HuH-7.5 (cell line): ENCODE data around the gene CABCOCO1.

ENCODE experiments used
- DNase-seq: peaks from one replicate; pipeline ENCODE4 v3.0.0; 2011; ENCODE audit warnings: low spot score

CABCOCO1 gene

DNA sequence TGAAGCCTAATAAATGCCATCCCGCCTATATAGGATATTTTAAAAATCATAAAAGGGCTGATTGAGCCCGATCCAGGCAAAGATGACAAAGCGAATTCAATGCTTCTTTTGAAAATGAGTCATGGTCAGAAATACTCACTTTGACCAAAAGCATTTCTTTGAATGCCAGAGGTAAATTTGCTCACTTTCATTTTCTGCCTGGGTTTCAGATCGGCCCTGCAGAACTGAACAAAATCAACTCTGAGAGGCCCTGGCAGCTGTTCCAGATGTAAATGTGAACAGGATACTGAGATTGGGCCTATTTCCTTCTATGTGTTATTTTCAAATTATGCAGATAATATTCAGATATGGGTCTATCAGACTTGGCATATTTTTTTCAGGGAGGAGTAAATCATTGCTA lies 124.0 kb downstream of the CABCOCO1 start:
- no peak for DNase-seq

DNA sequence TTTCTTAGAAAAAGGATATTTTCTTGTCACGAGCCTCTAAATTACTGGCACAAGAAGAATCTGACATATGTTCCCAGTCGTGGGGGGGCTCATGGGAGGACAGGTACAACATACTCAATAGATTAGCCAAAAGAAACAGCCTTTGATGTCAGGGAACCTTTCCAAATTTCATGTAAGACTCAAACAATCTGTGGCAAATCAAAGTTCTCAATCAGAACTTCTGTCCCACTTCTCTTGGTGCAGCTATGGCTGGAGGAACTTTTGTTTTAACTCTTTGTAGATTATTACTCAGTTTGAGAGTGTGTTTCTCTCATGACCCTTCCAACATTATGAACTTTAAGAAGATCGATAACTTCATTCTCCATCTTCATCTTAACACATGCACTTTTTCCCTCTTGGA lies 124.4 kb downstream of the CABCOCO1 start:
- DNase-seq, result no peak

DNA sequence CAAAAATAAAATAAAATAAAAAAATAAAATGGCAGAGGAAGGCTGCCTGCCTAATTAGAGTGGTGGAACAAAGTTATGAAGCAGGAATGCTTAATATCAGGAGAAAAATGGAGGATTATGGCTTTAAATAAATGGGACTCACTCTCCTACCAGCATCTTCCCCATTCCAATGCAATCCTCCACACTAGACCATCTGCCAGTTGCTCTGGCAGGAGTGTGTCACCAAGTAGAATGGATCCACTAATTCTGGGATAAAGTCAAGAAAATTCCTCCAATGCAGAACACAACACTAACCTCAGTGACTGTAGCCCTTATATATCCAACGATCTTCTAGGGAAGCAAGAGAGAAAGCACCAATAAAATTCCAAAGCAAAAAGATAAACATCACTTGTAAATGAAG lies 126.3 kb downstream of the CABCOCO1 start:
- no peak for DNase-seq

DNA sequence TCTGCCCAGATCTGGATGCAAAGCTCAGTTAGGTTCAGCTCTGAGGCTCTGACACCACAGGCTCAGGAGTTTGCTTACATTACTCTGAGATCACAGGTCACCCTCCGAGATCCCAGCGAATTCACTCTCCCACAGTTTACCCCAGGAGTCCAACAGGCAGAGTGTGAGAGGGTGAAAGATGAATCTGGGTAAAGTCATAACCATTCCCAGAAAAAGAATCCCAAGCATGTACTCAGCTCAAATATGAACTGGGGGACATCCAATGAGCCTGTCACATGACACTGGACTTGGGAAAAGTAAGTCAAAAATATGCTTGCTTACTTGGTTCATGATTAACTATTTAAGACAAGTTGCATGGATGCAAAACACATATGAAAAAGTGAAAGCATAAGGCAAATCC lies 128.5 kb downstream of the CABCOCO1 start:
- DNase-seq, result no peak

DNA sequence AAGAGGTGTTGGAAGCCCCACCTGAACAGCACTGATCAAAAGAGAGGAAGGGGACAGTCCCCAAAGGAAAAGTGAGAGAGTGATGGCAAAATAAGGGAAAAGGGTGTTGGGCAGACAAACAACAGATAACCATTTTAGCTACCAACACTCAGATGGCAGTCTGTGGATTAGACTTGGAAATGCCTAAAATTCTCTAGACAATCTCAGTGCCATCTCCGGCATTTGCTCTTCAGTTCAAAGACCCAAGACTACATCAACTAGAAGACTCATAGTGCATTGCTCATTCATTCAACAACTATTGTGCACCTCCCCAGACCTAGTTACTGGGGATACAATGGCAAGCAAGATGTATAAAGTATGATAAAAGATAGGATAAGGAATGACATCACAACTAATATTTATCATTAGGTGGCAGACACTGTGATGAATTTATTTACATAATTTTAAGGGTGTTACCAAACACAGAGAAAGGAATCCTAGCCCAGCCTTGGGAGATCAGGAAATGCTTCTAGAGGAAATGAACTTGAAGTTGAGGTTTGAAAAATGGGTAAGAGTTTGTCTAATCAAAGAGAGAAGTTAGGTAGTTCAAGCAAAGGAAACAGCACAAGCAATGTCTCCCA lies 129.5 kb downstream of the CABCOCO1 start:
- no peak for DNase-seq

DNA sequence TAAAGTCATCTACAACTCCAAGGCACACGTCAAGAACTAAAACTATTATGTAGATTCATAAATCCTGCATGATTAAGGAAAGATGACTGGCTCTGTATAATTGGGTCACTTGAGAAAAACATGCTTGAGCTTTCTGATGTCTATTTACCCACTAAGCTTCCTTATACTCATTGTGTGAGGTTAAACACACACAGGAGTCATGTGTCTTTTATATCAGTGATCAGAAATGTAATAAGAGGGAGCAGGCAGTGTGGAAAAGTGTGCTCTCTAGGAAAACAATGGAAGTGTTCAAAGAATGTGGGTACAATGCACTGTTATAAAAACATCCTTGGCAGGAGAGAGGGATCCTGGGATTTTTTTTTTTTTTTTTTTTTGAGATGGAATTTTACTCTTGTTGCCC lies 130.2 kb downstream of the CABCOCO1 start:
- DNase-seq, result no peak

DNA sequence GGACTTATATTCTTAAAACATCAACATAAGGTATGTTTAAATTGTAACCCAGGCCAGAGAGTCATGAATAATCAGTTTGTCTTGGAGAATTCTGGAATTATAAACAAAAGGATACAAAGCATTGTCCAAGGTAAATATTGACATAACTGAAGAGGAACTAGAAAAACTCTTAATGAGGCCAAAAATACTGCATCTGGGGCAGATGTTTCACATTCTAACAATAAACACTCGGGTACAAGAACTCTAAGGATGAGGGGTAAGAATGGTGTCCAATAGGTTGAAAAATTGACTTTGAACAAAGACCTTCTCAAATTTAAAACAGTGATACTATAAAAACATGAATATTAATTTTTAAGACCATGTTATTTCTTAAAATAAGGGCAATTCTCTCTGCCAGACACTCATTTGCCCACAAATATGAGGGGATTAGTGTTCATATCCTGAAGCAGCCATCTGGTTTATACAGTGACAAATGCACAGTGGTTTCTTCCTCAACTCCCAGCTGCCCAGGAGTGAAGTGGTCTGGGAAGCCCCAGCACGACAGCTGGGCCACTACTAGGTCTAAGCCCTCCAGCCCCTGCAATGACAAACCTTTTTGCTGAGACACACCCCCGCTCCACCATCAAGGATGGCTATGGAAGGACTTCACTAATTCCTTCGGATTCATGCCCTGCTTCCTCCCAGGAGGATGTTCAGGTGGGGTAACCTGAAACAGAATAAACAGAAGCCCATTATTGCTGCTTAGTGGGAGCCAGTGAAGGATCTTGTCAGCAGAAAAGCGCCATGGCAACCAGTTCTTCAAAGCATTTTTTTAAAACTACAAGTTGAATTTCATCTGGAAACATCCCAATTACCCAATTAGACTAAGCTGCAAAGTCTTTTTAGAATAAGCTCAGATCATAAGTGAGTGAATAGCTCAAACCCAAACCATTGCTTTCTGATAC lies 131.3 kb downstream of the CABCOCO1 start:
- DNase-seq, result no peak

DNA sequence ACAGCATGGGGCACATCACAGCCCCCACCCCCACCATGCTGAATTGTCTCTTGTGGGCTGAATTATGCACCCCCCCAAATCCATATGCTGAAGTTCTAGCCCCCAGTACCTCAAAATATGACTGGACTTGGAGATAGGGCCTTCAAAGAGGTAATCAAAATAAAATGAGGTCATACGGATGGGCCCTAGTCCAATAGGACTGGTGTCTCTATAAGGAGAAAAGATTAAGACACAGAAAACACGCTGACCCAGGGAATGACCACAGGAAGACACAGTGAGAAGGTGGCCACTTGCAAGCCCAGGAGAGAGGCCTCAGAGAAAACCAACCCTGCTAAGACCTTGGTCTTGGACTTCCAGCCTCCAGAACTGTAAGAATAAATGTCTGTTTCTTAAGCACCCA lies 132.4 kb downstream of the CABCOCO1 start:
- DNase-seq, result no peak

DNA sequence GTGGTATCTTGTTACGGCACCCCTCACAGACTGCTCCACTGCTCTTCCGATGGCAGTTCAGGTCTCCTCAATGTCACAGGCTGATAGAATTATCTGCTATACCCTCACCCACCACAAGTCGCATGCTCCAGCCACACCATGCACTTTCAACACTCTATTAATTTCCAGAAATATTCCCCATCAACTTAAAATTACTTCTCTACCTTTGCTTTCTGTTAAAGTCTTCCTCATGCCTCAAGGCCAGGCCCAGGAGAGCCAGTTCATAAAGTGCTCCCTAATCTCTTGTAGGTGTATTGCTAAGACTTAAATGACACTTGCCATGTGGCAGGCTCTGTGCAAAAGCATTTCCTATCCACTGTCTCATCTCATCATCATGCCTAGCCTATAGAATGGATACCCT lies 132.8 kb downstream of the CABCOCO1 start:
- no peak for DNase-seq

DNA sequence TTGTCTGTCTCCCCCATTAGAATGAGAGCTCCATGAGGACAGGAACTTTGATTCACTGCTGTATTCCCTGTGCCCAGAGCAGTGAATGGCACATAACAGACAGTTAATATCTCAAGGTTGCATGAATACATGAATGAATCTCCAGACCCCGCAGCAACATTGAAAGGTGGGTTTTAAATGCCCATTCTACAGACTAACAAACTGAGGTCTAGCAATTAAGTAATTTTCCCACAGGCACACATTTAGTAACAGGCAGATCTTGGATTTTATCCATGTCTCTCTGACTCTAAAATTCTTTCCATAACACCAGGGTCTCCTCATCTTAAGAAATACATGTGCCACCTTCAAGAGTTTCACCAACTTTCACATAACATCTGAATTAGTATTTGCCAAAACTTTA lies 134.1 kb downstream of the CABCOCO1 start:
- no peak for DNase-seq

DNA sequence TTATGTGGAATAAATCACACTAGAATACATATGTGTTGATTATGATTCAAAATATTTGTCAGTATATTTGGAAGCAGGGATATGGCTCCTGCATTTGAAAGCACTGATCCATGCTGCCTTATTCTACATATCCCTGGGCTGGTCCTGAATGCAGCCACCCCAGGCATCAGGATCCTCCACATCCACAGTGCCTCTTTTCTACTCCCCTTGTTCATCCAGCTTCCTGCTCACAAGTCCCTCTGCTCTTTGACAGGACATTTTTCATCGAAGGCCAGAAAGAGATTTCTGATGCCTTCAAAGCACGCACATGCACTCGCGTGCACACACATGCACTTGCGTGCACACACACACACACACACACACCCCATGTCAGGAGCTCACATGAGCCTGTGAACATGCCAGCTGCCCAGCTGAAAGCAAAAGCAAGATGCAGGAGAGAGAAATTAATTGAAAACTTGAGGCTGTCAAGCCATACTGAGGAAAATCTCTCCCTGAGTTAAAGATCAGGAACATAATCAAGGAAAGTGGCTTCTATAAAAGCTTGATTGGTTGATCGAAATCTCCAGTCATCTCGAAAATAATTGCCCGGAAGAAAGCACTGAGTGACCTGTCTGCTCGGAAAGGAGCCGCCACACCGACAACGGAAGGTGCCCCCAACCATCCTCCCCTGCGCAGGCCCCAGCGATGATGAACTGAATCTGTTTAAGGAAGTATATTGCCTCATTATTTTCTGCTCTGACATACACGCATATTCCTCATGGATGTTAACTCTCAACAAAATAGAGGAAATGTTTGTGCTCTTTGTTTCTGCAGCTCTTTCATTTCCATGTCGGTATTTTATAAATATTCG lies 134.8 kb downstream of the CABCOCO1 start:
- DNase-seq, result no peak

DNA sequence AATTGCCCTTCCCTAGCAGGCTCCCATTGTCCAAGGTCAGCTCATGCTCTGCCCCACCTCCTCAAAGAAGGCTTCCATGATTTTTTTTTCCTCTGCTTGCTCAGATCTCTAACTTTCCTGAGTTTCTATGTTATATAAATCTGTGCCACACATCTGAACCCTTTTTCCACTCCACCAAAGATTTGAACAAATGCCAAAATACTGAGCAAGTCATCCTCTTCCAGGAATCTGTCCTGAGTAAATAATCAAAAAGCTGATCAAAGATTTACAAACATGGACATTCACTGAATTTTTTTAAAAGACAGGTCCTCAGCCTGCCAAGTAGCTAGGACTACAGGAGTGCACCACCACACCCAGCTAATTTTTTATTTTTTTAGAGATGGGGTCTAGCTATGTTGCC lies 136.0 kb downstream of the CABCOCO1 start:
- DNase-seq, result no peak

DNA sequence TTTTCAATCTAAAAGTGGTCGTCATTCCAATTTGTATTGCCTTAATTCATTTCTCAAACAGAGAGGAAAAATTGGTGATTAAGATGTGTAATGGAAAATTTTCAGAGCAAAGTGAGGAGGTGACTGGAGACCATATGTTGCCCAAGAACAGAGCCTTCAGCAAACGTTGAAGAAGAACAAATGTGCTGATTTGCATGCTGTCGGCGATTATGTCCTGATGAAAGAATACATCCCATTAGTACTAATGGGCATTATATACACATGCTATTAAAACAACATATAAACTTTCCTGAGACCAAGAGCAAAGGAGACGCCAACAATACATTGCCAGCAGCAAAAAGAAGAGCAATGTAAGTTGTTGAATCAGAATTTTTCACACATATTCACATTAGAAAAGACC lies 138.8 kb downstream of the CABCOCO1 start:
- DNase-seq, result no peak

DNA sequence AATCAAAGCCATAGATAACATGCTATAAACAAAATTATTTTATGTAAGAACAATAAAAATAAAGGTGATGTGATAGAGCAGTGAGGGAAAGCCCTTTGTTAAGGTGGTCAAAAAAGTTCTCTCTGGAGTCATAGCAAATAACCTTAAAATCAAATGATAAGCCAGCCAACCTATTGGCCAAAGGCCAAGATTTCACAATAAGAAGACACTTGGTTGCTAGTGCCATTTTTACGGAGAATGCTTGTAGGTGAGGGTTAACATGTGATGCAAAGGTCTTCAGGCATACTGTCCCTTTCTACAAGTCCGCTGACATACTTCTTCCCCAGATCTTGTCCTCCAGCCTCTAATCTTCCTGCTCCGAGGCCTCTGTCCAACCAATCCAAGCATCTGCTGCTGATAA lies 140.5 kb downstream of the CABCOCO1 start:
- no peak for DNase-seq

DNA sequence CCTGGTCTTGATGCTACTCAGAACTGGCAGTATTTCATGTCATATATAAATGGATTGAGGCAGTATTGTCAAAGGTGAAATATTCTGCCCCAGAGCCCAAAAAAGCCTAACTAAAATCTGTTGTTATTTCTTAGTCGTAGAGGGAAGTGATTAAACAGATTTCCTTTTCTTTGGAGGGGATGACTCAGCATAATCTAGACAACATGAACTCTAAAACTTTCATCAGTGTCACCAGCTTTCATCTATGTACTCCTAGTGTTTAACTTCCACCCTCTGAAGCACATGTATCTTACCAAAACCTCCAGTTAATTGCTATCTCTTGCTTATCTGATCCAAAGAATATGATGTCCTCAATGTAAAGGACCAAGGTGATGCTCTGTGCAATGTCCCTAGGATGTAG lies 141.7 kb downstream of the CABCOCO1 start:
- DNase-seq, result no peak

DNA sequence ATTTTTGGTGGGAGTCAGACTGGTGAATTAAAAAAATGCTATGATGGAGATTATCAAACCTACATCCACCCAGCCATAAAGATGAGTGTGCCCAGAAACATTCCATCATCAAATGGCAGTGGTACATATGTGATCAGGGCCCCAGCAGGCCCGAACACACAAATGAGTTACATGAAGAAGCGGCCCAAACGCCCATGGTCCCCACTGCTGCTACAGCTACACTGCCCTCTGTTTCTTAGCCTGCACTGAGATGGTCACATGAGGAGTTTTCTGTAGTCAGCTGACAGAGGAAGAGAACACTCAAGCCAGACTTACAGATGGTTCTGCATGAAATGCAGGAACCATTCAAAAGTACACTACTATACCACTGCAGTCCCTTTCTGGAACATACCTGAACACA lies 142.4 kb downstream of the CABCOCO1 start:
- no peak for DNase-seq

DNA sequence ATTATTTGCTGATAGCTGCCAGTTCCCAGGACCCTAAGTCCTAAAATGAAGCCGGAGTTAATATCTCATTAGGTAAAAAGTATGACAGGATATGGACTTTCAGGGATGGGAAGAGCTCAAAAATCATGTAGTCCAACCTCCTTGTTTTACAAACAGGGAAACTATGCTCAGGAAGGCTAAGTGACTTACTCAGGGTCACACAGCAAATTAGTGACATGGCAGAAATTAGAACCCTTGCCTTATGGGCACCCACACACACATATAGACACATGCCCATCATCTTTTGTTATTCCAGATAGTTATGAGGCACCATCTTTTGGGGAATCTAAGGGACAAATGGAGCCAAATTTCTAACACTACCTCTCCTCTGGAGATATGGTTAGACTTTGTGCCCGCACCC lies 147.5 kb downstream of the CABCOCO1 start:
- DNase-seq, result no peak

DNA sequence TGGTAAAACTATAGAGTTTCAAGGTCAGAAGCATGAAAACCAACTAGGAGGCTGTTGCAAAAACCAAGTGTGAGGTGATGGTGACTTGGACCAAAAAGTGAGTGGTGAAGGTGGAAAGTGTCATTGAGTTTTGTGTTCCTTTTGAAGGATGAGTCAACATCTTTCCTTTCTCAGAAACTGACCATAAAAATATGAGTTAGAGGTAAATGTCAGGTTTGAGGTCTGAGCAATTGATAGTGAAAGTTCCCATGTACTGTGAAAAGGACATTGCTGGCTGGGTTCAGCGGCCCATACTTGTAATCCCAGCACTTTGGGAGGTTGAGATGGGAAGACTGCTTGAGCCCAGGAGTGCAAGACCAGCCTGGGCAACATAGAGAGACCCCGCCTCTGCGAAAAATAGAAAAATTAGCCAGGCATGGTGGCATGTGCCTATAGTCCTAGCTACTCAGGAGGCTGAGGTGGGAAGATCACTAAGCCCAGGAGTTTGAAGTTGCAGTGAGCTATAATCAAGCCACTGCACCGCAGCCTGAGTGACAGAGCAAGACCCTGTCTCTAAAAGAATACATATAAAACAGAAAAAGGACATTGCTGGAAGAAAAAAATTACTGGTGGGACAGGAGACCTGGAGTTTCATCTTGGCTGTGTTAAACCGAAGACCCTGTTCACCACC lies 149.5 kb downstream of the CABCOCO1 start:
- DNase-seq, result no peak

DNA sequence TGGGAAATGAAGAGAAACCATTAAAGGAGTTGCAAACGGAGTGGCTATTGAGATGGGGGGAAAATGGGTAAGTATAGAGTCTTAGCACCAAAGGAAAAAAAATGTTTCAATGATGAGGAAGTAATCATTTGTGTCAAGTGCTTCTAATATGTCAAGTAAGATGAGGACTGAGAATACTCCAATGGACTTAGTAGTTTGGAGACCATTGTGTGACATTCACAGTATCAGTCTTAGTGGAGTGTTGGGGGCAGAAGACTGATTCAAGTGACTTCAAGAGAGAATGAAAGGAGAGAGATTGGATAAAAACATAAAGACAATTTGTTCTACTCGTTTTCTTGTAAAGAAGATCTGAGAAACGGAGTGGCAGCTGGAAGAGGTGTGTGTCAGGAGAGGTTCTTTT lies 150.2 kb downstream of the CABCOCO1 start:
- DNase-seq, result no peak

DNA sequence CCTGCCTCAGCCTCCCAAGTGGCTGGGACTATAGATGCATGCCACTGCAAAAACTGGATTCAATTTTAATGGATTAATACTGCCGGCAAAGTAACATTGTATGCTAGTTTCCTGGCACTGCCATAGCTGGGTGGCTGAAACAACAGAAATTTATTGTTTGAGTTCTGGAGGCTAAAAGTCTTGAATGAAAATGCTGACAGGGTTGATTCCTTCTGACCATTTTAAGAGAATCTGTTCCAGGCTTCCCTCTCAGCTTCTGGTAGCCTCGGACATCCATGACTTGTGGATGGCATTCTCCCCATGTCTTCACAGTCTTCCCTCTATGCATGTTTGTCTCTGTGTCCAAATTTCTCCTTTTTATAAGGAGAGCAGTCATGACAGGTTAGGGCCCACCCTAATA lies 151.4 kb downstream of the CABCOCO1 start:
- no peak for DNase-seq

DNA sequence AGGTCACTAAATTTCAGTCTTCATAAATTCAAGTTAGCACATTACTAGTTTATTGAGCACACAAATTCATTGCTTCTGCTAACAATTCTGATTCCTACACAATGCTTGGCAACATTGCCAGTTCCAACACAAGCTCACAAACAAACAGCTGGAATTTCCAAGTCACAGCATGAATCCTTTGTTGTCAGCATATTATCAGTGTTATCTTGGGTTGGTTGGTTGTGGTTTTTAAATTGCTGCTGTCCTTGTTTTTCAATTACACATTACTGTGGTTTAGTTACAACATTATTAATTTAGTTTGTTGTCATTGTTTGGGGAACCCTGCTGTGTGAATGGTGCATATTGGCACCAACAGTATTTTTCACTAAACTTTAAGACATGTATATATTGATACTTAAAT lies 152.8 kb downstream of the CABCOCO1 start:
- no peak for DNase-seq
